ENCODE data around the gene ST3GAL2.
A peak's percentile ranks its signal among the peaks of the same experiment; 100 is the strongest.

Gene ST3GAL2

DNA sequence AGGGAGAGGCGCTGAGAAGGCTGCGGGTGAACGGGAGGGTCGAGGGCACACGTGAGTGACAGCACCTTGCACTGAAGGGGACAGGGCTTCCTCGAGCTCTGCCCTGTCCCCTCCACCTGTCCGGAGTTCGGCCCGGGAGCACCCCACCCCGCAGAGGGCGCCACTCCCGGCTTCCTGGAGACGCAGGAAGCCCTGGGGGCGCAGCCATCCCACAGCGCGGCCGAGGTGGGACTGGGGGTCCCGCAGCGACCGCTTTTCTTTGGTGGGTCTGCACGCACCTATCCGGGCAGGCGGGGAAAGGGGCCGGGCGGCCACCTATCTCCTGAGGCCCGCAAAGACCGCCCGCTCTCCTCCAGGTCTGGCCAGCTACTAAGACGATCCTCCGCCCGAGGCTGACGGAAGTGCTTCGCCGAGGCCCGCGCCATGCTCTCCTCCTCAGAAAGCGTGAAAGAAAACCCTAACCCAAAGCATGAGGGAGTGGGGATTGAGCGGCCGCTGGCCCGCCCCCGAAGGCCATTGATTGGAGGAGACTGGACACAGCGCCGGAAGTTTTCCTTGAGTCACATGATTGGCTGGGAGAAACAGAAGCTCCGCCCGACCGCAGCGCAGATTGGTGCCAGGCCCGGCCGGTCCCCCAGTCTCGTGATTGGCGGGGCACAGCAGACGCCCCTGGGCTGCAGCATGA is 57.8 kb downstream of the ST3GAL2 start:
- Mint-ChIP-seq H3K9me3 (no peaks in the 10 kb centered on the region), H3K36me3 (ENCODE audit: low read depth) (peaks cover 38% of the 10 kb centered on the region), H3K4me1 (peaks cover 18% of the 10 kb centered on the region), H3K4me3 (peak overlapping the region; percentile 94), H3K27me3 (ENCODE audit: low read depth, poor library complexity) (no peaks in the 10 kb centered on the region), H3K27ac (peak overlapping the region; percentile 94)
- DNase-seq, result peak; percentile 94
- TF ChIP-seq, protein P1, sequence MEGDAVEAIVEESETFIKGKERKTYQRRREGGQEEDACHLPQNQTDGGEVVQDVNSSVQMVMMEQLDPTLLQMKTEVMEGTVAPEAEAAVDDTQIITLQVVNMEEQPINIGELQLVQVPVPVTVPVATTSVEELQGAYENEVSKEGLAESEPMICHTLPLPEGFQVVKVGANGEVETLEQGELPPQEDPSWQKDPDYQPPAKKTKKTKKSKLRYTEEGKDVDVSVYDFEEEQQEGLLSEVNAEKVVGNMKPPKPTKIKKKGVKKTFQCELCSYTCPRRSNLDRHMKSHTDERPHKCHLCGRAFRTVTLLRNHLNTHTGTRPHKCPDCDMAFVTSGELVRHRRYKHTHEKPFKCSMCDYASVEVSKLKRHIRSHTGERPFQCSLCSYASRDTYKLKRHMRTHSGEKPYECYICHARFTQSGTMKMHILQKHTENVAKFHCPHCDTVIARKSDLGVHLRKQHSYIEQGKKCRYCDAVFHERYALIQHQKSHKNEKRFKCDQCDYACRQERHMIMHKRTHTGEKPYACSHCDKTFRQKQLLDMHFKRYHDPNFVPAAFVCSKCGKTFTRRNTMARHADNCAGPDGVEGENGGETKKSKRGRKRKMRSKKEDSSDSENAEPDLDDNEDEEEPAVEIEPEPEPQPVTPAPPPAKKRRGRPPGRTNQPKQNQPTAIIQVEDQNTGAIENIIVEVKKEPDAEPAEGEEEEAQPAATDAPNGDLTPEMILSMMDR (IDR thresholded peaks at IDR 0.05), result no peak

DNA sequence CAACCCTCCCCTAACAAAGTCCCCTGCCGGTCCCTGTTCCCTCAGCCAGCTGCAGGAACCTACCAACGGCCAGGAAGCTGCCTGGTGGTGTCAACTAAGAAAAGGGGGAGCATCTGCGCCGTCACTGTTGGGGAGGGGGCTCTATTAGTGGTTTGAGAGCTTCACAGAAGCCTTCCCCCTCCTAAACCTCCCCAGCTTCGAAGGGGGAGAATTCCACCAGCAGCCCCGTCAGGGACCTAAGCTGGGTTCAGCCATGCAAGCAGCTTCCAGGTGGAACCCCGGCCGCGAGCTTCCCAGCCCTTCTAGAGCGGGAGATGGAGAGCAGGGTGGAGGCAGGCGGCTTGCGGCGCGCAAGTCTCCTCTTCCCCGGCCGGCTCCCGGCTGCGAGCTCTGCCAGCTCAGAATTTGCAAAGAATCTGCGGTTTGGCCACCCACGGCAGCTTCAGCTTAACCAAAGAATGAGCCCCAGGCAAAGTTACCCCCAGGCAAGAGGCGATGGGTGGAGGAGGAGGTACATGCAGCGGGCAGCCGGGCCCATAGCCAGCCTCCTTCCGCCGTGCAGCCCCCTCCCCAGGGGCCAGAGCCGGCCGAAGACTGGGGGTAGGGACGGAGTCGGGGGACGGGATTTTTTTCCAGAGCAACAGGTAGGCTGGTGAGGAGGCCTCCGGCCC is 58.5 kb downstream of the ST3GAL2 start:
- DNase-seq, result peak; percentile 60
- Mint-ChIP-seq H3K4me1 (peaks cover 18% of the 10 kb centered on the region), H3K27ac (peak overlapping the region; percentile 92), H3K36me3 (ENCODE audit: low read depth) (peaks cover 38% of the 10 kb centered on the region), H3K4me3 (peak overlapping the region; percentile 94), H3K9me3 (no peaks in the 10 kb centered on the region), H3K27me3 (ENCODE audit: low read depth, poor library complexity) (no peaks in the 10 kb centered on the region)
- TF ChIP-seq, protein P1 (IDR thresholded peaks at IDR 0.05), result no peak

DNA sequence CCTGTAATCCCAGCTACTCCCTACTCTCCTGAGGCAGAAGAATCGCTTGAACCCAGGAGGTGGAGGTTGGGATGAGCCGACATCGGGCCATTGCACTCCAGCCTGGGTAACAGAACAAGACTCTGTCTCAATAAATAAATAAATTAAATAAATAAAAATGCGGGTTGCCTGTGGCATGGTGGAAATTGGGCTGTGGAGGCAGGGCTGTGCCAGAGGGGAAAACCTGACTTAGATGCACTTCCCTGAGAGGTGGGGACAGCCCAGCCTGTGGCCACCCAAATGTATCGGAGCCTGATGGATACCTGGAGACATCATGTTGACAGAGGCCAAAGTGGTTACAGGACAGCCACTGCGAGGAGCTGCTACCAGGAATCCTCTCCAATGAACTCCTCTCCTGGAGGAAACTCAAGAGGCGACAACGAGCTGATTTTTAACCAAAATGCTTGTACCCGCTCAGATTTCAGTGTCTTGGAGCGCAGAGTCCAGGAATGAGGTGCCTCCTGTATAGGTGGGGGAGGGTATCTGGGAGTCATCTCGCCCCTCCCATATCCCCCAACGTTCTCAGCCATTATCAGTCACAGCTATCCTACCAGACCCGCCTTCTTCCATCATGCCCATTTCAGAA is 59.9 kb downstream of the ST3GAL2 start:
- H3K4me3 Mint-ChIP-seq, result peak overlapping the region; percentile 94
- no peaks in the 10 kb centered on the region for H3K9me3 Mint-ChIP-seq
- H3K27me3 Mint-ChIP-seq (ENCODE audit: low read depth, poor library complexity), result no peaks in the 10 kb centered on the region
- H3K36me3 Mint-ChIP-seq (ENCODE audit: low read depth), result peaks cover 40% of the 10 kb centered on the region
- no peak overlapping the region for H3K27ac Mint-ChIP-seq
- no peak for DNase-seq
- TF ChIP-seq, protein P1 (IDR thresholded peaks at IDR 0.05), result no peak
- H3K4me1 Mint-ChIP-seq, result peaks cover 18% of the 10 kb centered on the region

DNA sequence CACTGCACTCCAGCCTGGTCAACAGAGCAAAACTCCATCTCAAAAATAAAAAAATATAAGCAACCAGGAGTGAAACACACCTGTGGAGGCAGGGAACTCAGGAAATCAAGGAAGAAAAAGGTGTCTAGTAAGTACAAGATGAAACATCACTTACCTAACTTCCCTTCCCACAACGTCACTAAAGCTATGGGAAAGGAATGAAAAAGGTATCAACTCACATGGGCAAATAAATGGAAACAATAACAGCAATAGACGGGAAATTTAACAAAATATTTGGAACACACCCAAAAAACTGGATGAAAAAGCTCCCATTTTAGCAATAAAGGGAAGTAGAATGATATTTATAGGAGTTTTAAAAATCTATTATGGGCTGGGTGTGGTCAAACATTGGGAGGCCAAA is 61.1 kb downstream of the ST3GAL2 start:
- TF ChIP-seq, protein P1 (IDR thresholded peaks at IDR 0.05), result no peak
- Mint-ChIP-seq H3K27me3 (ENCODE audit: low read depth, poor library complexity) (no peaks in the 10 kb centered on the region), H3K4me1 (peaks cover 18% of the 10 kb centered on the region), H3K27ac (no peak overlapping the region), H3K36me3 (ENCODE audit: low read depth) (peaks cover 39% of the 10 kb centered on the region), H3K4me3 (peak overlapping the region; percentile 33), H3K9me3 (no peaks in the 10 kb centered on the region)
- DNase-seq, result no peak

DNA sequence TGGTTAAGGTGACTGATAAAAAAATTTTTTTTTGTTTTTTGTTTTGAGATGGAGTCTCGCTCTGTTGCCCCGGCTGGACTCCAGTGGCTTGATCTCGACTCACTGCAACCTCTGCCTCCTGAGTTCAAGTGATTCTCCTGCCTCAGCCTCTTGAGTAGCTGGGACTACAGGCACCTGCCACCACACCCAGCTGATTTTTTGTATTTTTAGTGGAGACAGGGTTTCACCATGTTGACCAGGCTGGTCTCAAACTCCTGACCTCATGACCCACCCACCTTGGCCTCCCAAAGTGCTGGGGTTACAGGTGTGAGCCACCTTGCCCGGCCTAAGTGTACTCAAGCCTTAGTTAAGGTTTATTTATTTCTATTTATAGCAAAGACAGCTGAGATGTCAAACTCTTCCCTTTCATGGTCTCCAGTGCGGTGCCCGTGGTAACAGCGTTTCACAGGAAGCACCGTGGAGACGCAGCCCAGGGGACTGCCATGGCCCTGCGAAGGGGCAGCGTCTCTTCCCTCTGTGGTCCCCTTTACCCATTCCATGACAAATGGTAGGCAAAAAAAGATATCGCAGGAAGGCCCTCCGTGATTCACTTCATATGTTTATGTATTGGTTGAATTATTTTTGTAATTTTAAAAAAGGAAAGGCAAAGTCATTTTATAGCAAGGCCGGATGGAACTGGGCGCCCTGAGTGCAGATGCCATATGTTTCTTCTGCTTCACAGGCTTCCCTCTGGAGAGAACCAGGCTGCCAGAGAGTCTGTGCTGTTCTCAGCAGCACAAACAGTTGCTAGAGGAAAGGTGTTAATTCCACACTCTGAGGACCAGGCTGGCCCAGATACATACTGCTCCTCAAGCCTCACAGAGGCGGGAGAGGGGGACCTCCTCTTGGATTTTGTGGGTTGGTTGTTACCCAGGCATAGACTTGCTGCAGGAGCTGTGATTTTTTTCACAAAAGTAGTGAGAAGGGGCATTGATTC is 63.0 kb downstream of the ST3GAL2 start:
- H3K4me1 Mint-ChIP-seq, result peaks cover 18% of the 10 kb centered on the region
- H3K27ac Mint-ChIP-seq, result peak overlapping the region; percentile 87
- H3K9me3 Mint-ChIP-seq, result no peaks in the 10 kb centered on the region
- no peak overlapping the region for H3K4me3 Mint-ChIP-seq
- DNase-seq, result no peak
- no peaks in the 10 kb centered on the region for H3K27me3 Mint-ChIP-seq (ENCODE audit: low read depth, poor library complexity)
- TF ChIP-seq, protein P1 (IDR thresholded peaks at IDR 0.05), result no peak
- H3K36me3 Mint-ChIP-seq (ENCODE audit: low read depth), result peaks cover 50% of the 10 kb centered on the region
